GM06990 (cell line): Measurements from ENCODE around the gene ATP2B3.

Experiments
- DNase-seq: peaks from one replicate; pipeline ENCODE4 v3.0.0-alpha.2; 2011; ENCODE audit not compliant: insufficient read length; ENCODE audit errors: extremely low read depth
- H3K27me3 ChIP-seq: replicated peaks from 2 replicates; pipeline ENCODE4 v1.6.0; 2011; ENCODE audit warnings: low read length; ENCODE audit not compliant: control insufficient read depth, insufficient read depth
- H3K36me3 ChIP-seq: 2 replicates; pipeline ENCODE4 v1.5.1; 2011; ENCODE audit warnings: low read length; ENCODE audit not compliant: control insufficient read depth, insufficient read depth
- H3K4me3 ChIP-seq: replicated peaks from 2 replicates; pipeline ENCODE4 v1.5.1; 2011; ENCODE audit warnings: low read depth, mild to moderate bottlenecking, control low read depth, low read length
- CTCF ChIP-seq: IDR thresholded peaks from 2 replicates; pipeline ENCODE4 v1.5.1; 2011; ENCODE audit warnings: low read length, control low read depth, mild to moderate bottlenecking, inconsistent platforms; ENCODE audit not compliant: insufficient read depth, poor library complexity, severe bottlenecking

ATP2B3 gene

GRCh38 chrX:153549807-153550206, 32.4 kb downstream of the ATP2B3 start:
- no peaks in the 10 kb centered on the region; the same call in 1 of the 2 replicates for H3K27me3 ChIP-seq

DNA sequence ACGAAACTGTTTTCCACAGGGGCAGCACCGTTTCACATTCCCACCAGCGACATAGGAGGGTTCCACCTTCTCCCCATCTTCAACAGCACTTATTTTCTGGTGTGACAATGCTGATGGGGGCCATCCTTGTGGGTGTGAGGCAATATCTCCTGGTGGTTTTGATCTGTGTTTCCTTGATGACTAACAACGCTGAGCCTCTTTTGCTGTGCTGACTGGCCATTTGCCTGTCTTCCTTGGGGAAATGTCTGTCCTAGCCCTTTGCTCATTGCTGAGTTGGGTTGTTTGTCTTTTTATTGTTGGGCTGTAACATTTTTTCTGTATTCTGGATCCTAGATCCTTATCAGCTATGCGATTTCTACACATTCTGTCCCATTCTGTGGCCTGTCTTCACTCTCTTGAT, 33.7 kb downstream of the ATP2B3 start:
- H3K4me3 ChIP-seq: no peak overlapping the region
- no peak for TF ChIP-seq CTCF
- no peaks in the 10 kb centered on the region for H3K36me3 ChIP-seq
- no peak for DNase-seq
- H3K27me3 ChIP-seq: no peaks in the 10 kb centered on the region; the same call in 1 of the 2 replicates

More at GRCh38 chrX:153549807-153550206, 32.4 kb downstream of the ATP2B3 start:
- Histone ChIP-seq H3K4me3 (no peak overlapping the region), H3K36me3 (no peaks in the 10 kb centered on the region)
- no peak for DNase-seq
- peak; percentile 24 for TF ChIP-seq CTCF

DNA sequence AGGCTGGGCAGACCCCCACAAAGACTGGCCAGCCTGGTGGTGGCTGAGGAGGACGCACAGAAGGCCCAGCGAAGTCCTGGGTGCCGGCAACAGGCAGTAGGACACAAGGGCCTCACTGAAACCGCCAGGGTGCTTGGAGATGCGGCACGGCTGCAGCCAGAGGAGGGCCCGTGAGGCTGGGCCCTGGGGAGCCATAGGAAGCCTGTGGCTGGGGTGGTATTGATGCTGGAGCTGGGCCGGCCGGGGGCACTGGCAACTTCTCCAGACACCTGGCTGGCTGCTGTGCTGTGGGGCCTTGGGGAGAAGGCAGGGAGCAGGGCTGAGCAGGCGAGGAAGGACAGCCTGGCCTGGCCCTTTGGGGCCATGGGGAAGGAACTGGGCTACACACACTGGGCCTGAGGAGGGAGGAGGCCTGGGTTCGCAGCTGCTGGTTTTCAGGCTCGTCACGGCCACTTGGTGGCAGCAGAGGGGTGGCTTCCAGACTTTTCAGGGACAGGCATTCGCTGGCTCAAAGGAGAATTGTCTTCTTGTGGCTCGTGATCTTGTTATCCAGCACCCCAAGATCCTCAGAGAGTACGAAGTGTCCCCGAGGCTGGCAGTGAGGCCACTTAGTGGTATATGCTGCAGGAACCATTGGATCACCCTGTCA, 37.2 kb downstream of the ATP2B3 start:
- peak; percentile 30 for DNase-seq
- Histone ChIP-seq H3K4me3 (no peak overlapping the region), H3K27me3 (no peaks in the 10 kb centered on the region; the same call in 1 of the 2 replicates), H3K36me3 (no peaks in the 10 kb centered on the region)
- TF ChIP-seq CTCF: peak; percentile 78

GRCh38 chrX:153556767-153557166, 39.3 kb downstream of the ATP2B3 start:
- Histone ChIP-seq H3K4me3 (no peak overlapping the region), H3K27me3 (no peaks in the 10 kb centered on the region; the same call in 1 of the 2 replicates), H3K36me3 (no peaks in the 10 kb centered on the region)
- no peak for DNase-seq
- TF ChIP-seq CTCF: no peak

DNA sequence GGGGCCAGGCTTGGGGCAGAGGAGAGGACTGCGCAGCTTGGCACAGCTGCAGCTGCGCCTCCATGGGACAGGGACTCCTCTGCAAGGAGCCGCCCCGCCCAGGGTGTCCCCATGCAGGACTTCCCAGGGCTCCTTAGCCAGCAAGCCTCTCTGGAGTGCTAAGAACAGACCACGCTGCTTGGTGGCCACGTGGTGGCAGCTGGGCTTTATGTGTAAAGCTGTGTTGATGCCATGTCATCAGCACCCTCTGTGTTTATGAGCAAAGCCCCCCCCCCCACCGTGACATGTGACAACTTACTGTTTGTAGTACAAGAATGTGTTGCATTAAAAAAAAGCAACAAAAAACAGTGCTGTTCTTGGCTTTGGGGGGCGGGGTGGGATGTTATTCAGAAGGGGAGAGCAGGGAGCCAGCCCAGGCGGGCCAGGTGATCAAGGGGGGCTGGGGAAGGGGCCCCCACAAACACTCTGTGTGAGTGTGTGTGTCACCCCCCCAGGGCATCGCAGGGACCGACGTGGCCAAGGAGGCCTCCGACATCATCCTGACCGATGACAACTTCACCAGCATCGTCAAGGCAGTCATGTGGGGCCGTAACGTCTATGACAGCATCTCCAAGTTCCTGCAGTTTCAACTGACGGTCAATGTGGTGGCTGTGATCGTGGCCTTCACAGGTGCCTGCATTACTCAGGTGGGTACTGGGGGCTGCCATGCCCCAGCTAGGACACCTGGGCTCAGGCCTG, 40.3 kb downstream of the ATP2B3 start:
- TF ChIP-seq CTCF: no peak
- Histone ChIP-seq H3K27me3 (no peaks in the 10 kb centered on the region; the same call in 1 of the 2 replicates), H3K36me3 (no peaks in the 10 kb centered on the region), H3K4me3 (no peak overlapping the region)
- no peak for DNase-seq
